HCT116 (cell line): ENCODE measurements around the gene KIF14. TPM values are rescaled to one million over a fixed set of nuclear protein-coding genes. Genes with fewer than 3 reads are reported as not detected.

Experiments used
- ATAC-seq: fragments of 200-7000 bp; cut with Tn5 transposase; 2 replicates; pipeline ENCODE4 v1.9.1; 2020; ENCODE audit warnings: mild to moderate bottlenecking, moderate library complexity
- BruUV-seq: library from RNA; stranded (reverse); fragments of 400-500 nt; replicated peaks from 2 replicates; lab custom pipeline; 2021; lab: Mats Ljungman, UMichigan
- CTCF ChIA-PET: fragments of 300-600 bp; sonication (Branson Sonifier 250); formaldehyde crosslinking; loops from one replicate; lab custom pipeline; 2021; ENCODE audit warnings: antibody characterized with exemption; lab: Charles Lee
- POLR2A ChIA-PET: fragments of 300-600, 350-600 bp; sonication (Branson Sonifier 250); formaldehyde crosslinking; loops from one replicate; lab custom pipeline; 2021; ENCODE audit warnings: antibody characterized with exemption; lab: Charles Lee
- RAD21 ChIA-PET, 2 experiments: fragments of 300-600 bp; sonication (Branson Sonifier 250); formaldehyde crosslinking; loops; one replicate each; lab custom pipeline; 2023; ENCODE audit warnings: low total read pairs in 2 of 2; ENCODE audit not compliant: uncharacterized antibody in 2 of 2, unreplicated experiment in 2 of 2, low non-redundant PET in 1 of 2; lab: Charles Lee
- DNase-seq: peaks from one replicate; pipeline ENCODE4 v3.0.0-alpha.2; 2010; ENCODE audit warnings: low read depth, low spot score
- H2AFZ ChIP-seq: fragments of 200-600 bp; shearing (Covaris generic), sonication (generic); 2 replicates; pipeline ENCODE4 v1.6.1; 2017; ENCODE audit warnings: low read depth, mixed run types, mixed read lengths, antibody characterized with exemption, low read length; ENCODE audit not compliant: poor library complexity, severe bottlenecking
- H3K27ac ChIP-seq: 2 replicates; pipeline ENCODE4 v1.5.1; 2012; ENCODE audit warnings: low read depth, low read length
- H3K27me3 ChIP-seq: fragments of 200-600 bp; sonication (generic); 2 replicates; pipeline ENCODE4 v1.6.1; 2016; ENCODE audit warnings: mixed run types, low read length, mixed read lengths; ENCODE audit not compliant: insufficient read depth
- H3K36me3 ChIP-seq, 2 experiments: fragments of 200-500 bp in 1 of 2; fragments of 200-600 bp in 1 of 2; sonication (Bioruptor generic) in 1 of 2; sonication (generic) in 1 of 2; 2 replicates each; pipeline versions ENCODE4 v1.5.1 to v1.6.1; 2014 to 2016; ENCODE audit warnings: low read length in 2 of 2, inconsistent platforms in 1 of 2, mixed read lengths in 1 of 2, mixed run types in 1 of 2; ENCODE audit not compliant: insufficient read depth in 2 of 2, control insufficient read depth in 1 of 2
- H3K4me1 ChIP-seq, 2 experiments: fragments of 200-600 bp in 1 of 2; sonication (generic) in 1 of 2; 2 replicates each; pipeline versions ENCODE4 v1.5.1 to v1.6.1; 2012 to 2017; ENCODE audit warnings: low read length in 2 of 2, inconsistent platforms in 1 of 2, mild to moderate bottlenecking in 1 of 2, mixed read lengths in 1 of 2, mixed run types in 1 of 2, moderate library complexity in 1 of 2; ENCODE audit not compliant: insufficient read depth in 2 of 2, control insufficient read depth in 1 of 2
- H3K4me2 ChIP-seq: fragments of 200-600 bp; sonication (generic); 2 replicates; pipeline ENCODE4 v1.6.1; 2017; ENCODE audit warnings: mixed run types, low read length, mixed read lengths
- H3K4me3 ChIP-seq, 2 experiments: fragments of 200-600 bp in 1 of 2; sonication (generic) in 1 of 2; replicated peaks in 1 of 2; 2 replicates each; pipeline ENCODE4 v1.5.1; 2011 to 2016; ENCODE audit warnings: low read length in 2 of 2, control low read depth in 1 of 2, low read depth in 1 of 2, mild to moderate bottlenecking in 1 of 2, mixed read lengths in 1 of 2, mixed run types in 1 of 2
- H3K79me2 ChIP-seq: fragments of 200-600 bp; sonication (generic); 2 replicates; pipeline ENCODE4 v1.6.1; 2017; ENCODE audit warnings: mild to moderate bottlenecking, mixed run types, low read length, moderate library complexity, mixed read lengths; ENCODE audit not compliant: insufficient read depth
- H3K9ac ChIP-seq: fragments of 200-600 bp; sonication (generic); 2 replicates; pipeline ENCODE4 v1.6.1; 2016; ENCODE audit warnings: low read length, mixed read lengths
- H3K9me2 ChIP-seq: fragments of 200-600 bp; sonication (generic), shearing (Covaris generic); 2 replicates; pipeline ENCODE4 v1.6.1; 2017; ENCODE audit warnings: mixed run types, mild to moderate bottlenecking, moderate library complexity; ENCODE audit not compliant: insufficient read depth
- H3K9me3 ChIP-seq, 2 experiments: fragments of 200-500 bp in 1 of 2; fragments of 200-600 bp in 1 of 2; sonication (Bioruptor generic) in 1 of 2; sonication (generic) in 1 of 2; 2 replicates each; pipeline ENCODE4 v1.6.1; 2014 to 2017; ENCODE audit warnings: low read length in 2 of 2, mixed read lengths in 2 of 2, inconsistent platforms in 1 of 2, low read depth in 1 of 2, mild to moderate bottlenecking in 1 of 2, mixed run types in 1 of 2, moderate library complexity in 1 of 2; ENCODE audit not compliant: control insufficient read depth in 1 of 2, insufficient read depth in 1 of 2
- H4K20me1 ChIP-seq: fragments of 200-600 bp; sonication (generic), shearing (Covaris generic); 2 replicates; pipeline ENCODE4 v1.6.1; 2017; ENCODE audit warnings: mixed run types, mild to moderate bottlenecking, moderate library complexity; ENCODE audit not compliant: insufficient read depth
- CBX3 ChIP-seq: IDR thresholded peaks from 2 replicates; pipeline ENCODE4 v1.6.1; 2012; ENCODE audit warnings: low read depth
- CTCF ChIP-seq, 3 experiments: fragments of 200-600 bp in 1 of 3; sonication (generic) in 1 of 3; IDR thresholded peaks in 2 of 3; conservative IDR thresholded peaks in 1 of 3; 2 replicates each; pipeline ENCODE4 v1.5.1; 2012 to 2017; ENCODE audit warnings: low read depth in 2 of 3, low read length in 2 of 3, antibody characterized with exemption in 1 of 3, borderline replicate concordance in 1 of 3, control low read depth in 1 of 3, mild to moderate bottlenecking in 1 of 3, mixed read lengths in 1 of 3, mixed run types in 1 of 3, moderate library complexity in 1 of 3; ENCODE audit not compliant: insufficient read depth in 1 of 3
- EGR1 ChIP-seq: IDR thresholded peaks from 2 replicates; pipeline ENCODE4 v1.6.1; 2012; ENCODE audit warnings: low read depth
- ELF1 ChIP-seq: IDR thresholded peaks from 2 replicates; pipeline ENCODE4 v1.6.1; 2012; ENCODE audit warnings: low read depth, borderline replicate concordance
- EZH2phosphoT487 ChIP-seq: fragments of 200-600 bp; IDR thresholded peaks from 2 replicates; pipeline ENCODE4 v1.6.1; 2018; ENCODE audit warnings: antibody characterized with exemption, borderline replicate concordance
- FOSL1 ChIP-seq: IDR thresholded peaks from 2 replicates; pipeline ENCODE4 v1.6.1; 2012; ENCODE audit warnings: low read depth
- JUND ChIP-seq: IDR thresholded peaks from 2 replicates; pipeline ENCODE4 v1.6.1; 2012
- POLR2A ChIP-seq: IDR thresholded peaks from 2 replicates; pipeline ENCODE4 v1.7.0; 2011; ENCODE audit warnings: borderline replicate concordance; ENCODE audit not compliant: insufficient read depth, insufficient read length; ENCODE audit errors: extremely low read depth
- POLR2AphosphoS5 ChIP-seq: IDR thresholded peaks from 2 replicates; pipeline ENCODE4 v1.6.1; 2011; ENCODE audit warnings: mild to moderate bottlenecking, low read depth, low read length, moderate library complexity
- SRF ChIP-seq: IDR thresholded peaks from 2 replicates; pipeline ENCODE4 v1.6.1; 2012; ENCODE audit warnings: low read depth
- TCF7L2 ChIP-seq: IDR thresholded peaks from 2 replicates; pipeline ENCODE4 v1.7.0; 2011; ENCODE audit warnings: borderline replicate concordance, inconsistent platforms; ENCODE audit not compliant: insufficient read depth, insufficient read length; ENCODE audit errors: extremely low read depth
- intact Hi-C: fragments of 100-400 bp; cut with micrococcal nuclease; formaldehyde crosslinking; loops from 2 replicates; pipeline ENCODE4 v1.10.0; 2022
- total RNA-seq: library from RNA; stranded (reverse); gene quantifications from one replicate; pipeline ENCODE4 v1.2.1, GENCODE V29; 2021; ENCODE audit not compliant: unreplicated experiment

KIF14 gene
- total RNA-seq, 1 experiment from 2014 or later, result 21.8 TPM

GRCh38 chr1:200602632-200603031 lies 17.9 kb downstream of the KIF14 start:
- Histone ChIP-seq H3K4me2 (no peak overlapping the region), H2AFZ (no peak overlapping the region), H3K9ac (no peak overlapping the region), H3K9me3 (no peaks in the 10 kb centered on the region), H3K4me3 (no peak overlapping the region), H3K9me2 (no peaks in the 10 kb centered on the region), H3K36me3 (peaks cover 41 to 42% of the 10 kb centered on the region in 2 experiments), H3K79me2 (no peaks in the 10 kb centered on the region), H3K4me1 (no peaks in the 10 kb centered on the region), H4K20me1 (no peaks in the 10 kb centered on the region), H3K27ac (no peak overlapping the region), H3K27me3 (no peaks in the 10 kb centered on the region)
- ChIA-PET POLR2A (no interaction called here), CTCF (no interaction called here), RAD21 (no interaction called here)
- intact Hi-C loops, result no loop called here
- DNase-seq (no peak), ATAC-seq (no peak)
- no TSS peak for BruUV-seq
- TF ChIP-seq EGR1 (no peak), ELF1 (no peak), FOSL1 (no peak), CBX3 (no peak), SRF (no peak), CTCF (IDR thresholded peaks at IDR 0.05 in 2 of 3, conservative IDR thresholded peaks at IDR 0.05 in 1 of 3; ENCODE audit: borderline replicate concordance in 1 of 3, insufficient read depth in 1 of 3, low read depth in 2 of 3, low read length in 2 of 3) (no peak), JUND (no peak), TCF7L2 (no peak), POLR2AphosphoS5 (no peak), EZH2phosphoT487 (no peak), POLR2A (no peak)
